Activated CD4-positive, alpha-beta T cell treated with anti-CD3 and anti-CD28 coated beads, Interleukin-2, amount 50 U/mL, for 48 hours (primary cell): Measurements from ENCODE around the gene CAPN13.

ENCODE experiments used
- DNase-seq, 2 experiments: peaks; one replicate each; pipeline ENCODE4 v3.0.0-alpha.2; 2020

Gene CAPN13

DNA sequence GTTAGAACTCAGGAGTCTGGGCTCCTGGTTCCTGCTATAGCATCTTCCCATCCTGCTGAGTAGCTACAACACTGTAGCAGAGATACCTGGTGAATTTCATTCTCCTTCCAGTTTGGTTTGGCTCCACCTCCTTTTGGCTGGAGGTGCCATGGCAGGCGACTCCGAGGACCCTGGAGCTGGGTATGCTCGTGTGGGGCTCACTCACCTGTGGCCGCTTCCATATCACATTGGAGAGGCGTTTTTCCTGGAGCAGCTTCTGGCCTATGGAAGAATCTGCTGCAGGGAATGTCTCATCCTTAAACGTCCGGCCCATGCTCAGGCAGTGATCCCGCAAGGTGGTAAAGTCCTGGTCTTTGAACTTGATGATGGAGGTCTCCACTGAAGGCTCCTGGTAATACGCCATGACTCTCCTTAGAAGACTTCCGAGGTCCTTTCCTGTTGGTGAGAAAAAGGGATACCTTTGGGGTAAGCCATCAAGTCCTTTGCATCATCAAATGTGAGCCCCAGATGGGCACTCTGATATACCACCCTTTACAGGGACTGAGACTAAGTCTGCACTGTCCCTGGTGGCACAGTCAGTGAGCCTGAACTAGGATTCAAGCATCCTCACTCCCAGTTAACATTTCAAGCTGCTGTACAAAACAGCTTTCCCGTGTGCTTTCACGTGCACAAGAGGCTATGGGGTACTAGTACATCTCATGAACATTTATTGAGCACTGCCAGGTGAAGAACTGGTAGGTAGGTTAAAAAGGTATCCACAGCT is 20.1 kb downstream of the CAPN13 start:
- no peak for DNase-seq

DNA sequence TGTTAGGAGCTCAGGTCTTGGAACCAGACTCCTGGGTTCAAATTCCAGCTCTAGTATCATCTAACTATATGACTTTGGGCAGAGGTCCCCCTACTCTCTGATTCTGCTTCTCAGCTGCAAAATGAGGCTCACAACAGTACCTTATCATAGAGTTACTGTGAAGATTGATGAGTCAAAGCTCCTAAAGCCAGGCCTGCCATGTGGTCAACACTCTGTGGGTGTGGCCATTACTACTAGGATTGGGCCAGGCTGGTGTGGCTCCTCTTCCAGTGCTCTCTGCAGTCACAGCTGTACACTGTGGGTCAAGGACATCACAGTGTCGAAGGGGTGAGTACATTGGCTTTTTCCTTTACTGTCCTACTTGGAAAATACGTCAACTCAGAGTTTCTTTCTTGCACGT is 22.6 kb downstream of the CAPN13 start:
- no peak for DNase-seq

DNA sequence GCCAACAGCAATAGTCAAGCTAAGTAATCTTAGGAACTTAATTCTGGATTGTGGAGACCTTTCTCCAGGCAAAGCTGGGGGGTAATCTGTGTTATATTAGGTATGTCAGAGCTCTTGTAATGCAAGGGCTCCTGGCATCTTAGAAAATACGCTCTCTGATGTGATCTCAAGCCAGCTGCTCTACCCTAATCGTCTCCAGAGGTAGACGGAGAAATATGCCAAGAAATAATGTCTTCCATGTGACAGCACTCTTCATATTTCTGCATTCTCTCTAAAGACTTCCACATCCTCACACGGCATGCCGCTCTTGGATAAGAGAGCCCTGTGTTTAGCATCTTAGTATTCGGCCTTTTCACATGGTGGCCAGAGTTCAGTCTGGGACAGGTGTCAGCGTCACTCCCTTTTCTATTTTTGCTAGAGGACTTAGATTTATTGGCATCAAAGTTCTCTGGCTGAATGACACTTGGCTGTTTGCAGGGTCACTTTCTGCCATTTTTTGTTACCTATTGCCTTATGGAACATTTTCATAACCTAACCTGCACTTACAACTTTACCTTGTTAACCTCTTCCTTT is 25.2 kb downstream of the CAPN13 start:
- no peak for DNase-seq

DNA sequence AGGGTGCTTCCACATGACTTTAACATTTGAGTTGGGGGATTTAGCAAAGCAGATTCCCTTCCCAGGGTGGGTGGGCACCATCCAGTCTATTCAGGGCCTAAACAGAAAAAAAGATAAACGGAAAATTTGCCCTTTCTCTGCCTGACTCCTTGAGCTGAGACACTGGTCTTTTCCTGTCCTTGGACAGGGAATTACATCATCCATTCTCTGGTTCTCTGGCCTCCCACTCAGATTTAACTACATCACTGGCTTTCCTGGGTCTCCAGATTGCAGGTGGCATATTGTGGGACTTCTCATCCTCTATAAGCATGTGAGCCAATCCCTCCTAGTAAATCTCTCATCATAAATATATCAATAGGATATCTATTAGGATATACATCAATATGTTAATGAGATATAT is 25.8 kb downstream of the CAPN13 start:
- no peak for DNase-seq

DNA sequence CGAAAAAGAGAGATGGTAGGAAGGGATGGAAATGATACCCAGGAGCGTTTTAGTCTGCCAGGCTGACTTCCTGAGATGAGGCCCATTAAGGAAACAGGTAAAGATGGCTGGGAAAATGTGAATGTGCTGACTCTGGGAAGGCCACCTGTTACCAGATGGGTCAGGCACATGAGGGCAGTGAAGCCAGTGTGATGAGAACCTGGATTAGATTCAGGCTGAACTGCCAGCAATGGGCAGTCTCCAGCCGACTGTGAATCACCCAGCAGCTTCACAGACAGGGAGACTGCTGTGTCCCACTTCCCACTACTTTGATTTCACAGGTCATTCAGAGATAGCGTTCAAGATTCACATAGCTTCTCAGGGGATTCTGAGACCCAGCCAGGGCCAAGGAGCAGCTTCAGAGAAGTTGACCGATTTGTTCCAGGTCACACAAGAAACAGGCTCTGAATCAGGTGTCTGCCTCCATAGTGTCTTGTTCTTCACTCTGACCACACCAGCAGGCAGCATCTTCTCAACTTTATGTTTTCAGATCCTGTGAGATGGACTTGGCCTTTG is 26.4 kb downstream of the CAPN13 start:
- no peak for DNase-seq

DNA sequence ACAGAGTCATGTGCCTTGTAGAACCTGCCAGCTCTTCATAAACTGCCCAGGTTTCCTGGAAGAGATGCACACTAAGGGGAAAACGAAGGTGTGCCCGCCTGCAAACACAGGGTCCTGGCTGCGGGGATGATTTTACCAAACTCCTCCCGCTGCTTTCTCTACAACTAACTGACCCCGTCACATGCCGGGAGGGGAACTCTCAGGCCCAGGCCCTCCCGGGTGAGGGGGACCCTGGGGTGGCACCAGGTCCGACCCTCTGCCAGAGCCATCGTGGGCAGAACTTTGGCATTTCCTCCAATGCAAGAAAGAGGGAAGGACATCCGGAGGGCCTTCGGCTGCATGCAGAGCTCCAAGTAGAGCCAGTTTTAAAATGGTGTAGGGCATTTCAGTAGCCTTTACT is 28.6 kb downstream of the CAPN13 start:
- no peak for DNase-seq

DNA sequence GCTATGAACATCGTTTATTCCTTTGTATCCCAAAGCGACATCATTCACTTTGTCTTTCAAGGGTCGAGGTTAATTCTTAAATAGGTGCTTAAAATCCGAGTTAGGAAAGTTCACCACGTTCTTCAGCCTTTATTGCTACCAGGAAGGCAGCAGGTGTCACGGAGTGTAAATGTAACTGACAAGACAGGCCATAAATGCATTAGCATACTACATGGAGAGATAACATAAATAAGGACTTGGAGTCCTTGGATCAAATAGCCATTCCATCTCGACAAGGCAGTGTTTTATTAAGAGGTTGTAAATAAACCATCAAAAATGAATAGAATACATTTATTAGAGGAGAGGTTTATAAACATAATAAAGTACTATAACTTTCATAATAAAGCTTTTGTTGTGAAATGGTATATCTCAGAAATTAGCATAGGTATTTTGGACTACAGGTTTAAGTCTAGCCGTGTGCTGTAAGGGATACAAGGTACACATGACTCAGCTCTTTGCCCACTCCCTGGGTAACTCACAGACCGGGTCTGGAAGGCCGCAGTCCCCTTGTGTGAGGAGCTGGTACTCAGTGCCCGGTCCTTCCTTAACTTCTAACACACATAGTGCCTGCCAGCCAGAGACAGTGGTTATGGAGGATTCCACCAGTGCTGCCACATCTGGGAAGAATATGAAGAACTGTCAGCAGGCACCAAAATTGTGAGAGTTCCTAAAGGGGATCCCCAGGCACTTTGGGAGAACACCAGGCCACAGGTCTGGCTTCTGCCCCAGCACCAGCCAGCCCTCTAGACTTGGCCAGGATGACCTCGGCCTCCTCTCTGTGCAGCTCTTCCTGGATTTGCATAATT is 29.4 kb downstream of the CAPN13 start:
- no peak for DNase-seq

DNA sequence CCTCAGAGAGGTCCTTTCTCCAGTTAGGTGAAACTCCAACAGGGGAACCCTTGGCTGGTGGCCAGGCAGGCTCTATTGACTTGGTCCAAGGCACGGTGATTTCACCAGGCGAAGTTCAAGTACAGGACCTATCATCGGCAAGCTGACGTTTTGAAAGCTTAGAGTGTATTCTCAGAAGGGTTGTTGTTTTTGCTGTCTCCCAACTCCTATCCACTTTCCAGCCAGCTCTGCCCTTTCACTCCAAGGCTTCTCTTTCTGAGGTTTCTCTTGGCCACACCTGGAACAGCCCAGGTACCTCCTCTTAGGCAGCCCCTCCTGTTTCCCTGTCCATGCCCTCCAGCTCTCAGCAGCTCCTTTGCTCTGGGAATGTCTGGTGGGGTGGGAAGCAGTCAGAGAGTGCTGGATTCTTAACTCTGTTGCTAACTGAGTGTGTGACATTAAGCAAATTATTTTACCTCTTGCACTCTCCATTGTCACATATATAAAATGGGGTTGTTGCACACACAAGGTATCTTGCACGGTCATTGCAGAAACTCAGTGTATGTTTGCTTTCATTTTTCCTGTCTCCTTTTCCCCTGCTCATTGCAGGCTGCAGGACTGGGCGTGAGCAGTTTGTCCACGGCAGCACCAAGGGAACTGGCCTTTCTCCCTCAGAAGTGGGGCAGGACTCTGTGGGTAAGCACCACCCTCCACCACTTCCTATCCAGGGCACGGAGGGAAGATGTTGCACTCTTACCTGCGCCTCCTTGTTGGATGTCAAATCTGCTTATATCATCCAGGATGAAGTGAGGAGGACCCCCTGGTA is 30.2 kb downstream of the CAPN13 start:
- no peak for DNase-seq

DNA sequence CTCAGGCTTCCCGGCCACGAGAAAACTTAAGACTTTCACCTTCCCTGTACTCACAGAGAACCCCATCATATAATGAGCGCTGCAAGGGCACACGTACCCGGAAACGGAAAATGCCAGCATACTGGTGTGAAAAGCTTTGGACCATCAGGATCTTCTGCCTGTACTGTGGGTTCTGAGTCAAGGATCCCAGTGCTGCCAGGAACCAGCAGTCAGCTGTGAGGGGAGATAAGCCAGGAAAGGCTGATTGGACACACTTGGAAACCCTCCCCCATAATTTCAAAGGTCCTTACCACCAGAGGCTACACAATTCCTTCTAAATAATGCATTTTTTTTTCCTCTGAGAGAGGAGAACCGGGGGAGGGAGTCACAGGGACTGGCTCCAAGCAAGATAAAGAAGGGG is 31.4 kb downstream of the CAPN13 start:
- DNase-seq = no peak

DNA sequence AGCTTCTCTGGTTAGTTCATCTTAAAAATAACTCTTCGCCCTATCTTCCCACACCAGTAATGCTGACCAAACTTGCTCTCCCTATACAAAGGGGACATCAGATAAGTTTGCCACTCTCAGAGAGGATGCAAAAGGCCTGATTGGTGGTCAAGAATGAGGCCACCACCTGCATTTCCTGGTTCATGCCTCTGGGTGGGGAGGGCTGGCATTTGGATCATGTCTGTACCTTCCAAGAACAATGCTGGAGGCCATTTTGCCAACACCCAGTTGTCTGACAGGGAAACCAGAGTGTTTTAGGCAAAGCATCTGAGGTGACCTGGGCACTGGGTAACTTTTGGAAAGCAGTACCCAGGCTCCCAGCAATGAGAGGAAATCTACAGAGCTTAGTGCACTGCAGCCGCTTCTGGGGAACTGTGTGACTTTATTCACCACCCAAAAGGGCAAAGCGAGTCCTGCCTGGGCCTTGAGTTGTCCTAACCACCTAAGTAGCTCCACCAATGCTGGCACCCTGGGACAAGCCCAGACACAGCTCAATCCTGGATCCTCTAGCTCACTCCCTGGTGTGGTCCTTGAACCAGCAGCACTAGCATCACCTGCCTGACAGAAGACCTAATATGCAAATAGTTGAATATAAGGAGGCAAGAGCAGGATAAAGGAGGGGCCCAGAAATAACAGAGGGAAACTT is 35.1 kb downstream of the CAPN13 start:
- DNase-seq = no peak

DNA sequence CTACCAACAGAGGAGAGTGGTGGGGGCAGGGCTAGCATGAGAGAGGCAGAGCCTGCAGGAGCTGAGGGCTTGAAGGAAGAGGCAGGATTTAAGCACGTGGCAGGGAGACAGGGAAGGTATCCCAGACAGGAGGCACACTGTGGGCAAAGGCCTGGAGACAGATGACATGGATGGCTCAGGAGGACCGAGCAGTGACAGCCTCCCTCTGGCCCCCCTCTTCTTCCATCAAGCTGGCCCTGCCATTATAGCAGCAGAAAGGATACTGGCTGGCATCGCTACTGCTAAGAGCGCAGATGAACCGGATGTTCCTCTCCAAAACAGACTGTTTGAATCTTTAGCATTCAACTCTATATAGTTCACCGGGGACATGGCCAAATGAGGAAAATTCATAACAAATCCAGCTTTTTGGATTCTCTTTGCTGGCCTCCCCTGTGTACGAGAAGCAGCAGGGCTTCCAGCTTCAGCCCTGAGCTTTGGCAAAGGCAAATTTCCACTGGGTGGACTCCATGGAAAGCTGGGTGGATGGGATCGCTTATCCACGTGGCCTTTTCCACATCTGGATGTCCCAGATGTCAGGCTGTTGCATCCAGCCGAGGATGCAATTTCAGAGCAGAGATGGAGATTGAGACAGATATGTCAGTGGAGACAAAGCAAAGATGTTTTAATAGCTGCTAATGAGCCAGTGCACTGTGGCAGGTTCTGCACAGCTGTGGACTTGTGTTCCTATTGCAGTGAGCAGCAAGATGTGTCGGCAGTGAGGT is 36.2 kb downstream of the CAPN13 start:
- DNase-seq = no peak

DNA sequence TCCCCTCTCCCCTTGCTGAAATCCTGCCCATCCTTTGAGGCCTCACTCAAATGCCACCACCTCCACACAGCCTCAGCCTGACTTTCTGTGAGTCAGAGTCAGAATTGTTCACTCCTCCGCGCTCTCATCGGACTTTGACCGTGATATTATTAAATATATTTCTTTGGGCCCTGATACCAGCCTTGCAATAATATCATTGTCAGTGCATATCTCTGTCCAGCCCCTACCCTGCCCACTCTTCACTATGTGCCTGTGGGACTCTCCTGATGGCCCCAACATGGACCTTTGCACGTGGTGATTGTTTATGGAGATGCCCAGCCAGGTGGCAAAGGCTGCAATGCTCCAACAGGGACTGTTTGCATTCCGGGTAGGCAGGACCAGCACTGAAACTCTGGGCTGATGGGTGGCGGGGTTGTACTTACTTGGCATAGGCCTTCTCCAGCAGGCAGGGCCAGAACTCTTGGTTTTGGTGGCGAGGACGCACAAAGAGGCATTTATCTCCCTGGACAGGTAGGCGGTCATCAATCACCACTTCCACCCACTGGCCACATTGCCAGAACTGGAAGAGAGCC is 37.3 kb downstream of the CAPN13 start:
- DNase-seq = no peak

DNA sequence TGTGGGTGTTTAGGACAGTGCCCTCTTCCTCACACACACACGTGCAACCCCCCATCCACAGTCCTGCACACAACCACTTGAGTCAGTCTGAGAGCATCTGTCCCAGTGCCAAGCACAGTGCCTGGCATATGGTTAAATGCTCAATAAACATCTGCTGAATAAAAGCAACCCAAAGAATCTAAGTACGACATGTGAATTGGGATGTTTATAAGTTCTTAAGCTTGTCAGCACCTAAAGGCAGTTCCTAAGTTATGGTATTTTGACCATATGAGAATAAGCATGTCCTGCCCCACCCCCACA is 37.8 kb downstream of the CAPN13 start:
- no peak for DNase-seq

DNA sequence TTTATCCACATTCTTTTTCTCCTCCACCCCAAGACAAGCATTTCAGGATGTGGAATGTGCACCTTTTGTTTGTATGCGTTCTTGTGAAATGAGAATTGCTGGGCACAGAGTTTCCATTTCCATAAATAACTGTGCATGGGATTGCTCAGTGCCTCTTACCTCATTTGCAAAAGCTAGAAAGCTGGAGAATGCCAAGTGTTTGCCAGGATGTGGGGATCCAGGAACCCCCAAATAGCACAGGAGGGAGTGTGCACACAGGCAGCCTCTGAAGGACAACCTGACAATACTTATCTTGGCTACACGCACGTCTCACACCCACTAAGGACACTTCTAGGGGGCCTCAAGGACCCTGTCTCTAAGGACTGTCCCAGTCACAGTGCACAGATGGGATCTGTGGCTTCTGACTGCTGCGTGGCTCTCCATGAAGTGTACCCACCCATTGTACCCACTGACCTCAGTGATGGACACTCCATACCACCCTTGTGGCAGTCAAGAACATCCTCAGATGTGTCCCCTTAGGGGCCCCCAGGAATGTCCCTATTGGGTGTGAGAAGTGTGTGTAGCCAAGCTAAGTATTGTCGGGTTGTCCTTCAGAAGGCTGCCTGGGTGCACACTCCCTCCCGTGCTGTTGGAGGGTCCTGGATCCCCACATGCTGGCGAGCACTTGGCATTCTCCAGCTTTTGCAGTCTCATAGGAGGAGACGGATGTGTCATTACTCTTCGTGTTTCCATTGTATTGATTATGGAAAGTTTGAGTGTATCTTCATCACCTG is 38.4 kb downstream of the CAPN13 start:
- DNase-seq = no peak

DNA sequence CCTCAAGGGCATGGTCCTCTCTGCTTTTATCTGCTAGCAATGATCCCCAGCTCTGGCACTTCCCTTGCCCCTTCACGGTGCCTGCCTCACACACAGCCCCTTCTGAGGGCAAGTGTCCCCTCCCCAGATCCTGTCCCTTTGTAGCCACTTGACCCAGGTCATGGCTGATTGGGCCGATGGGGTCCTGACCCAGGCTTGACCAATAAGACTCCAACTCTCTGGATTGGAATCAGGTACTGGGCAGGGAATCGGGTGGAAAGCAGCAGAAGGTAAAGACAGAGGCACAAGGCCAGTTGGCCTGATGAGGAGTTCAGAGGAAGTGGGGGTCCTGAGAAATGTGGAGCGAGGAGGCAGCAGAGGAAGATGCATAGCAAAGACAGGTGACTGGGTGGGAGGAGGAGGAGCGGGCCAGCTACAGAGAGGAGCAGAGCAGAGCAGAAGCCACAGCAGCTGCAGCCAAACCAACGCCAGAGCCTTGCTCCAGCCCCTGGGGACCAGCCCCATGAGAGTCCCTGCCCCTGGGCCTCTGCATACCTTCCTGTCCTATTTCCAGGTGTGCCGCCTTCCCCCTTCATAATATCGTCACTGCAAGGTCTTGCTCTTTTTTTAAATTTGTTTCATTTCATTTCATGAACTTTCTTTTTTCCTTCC is 39.1 kb downstream of the CAPN13 start:
- DNase-seq = no peak

DNA sequence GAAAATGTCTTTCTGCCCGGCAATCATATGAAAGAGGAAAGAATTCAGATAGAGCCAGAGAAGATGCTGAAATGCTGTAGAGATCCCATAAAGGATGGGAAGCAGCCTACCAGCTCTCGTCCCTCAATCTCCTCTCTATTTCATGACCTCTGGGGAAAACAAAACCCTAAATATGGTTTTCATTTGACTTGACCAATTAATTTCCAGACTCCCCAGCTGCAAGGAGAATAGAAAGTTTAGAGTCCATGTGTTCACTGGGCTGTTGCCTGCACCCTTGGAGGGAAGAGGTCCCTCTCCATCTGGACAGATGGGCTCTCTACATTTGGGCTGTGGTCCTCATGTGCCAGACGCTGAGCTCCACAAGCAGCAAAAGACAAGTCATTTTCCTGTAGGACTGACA is 40.6 kb downstream of the CAPN13 start:
- no peak for DNase-seq

DNA sequence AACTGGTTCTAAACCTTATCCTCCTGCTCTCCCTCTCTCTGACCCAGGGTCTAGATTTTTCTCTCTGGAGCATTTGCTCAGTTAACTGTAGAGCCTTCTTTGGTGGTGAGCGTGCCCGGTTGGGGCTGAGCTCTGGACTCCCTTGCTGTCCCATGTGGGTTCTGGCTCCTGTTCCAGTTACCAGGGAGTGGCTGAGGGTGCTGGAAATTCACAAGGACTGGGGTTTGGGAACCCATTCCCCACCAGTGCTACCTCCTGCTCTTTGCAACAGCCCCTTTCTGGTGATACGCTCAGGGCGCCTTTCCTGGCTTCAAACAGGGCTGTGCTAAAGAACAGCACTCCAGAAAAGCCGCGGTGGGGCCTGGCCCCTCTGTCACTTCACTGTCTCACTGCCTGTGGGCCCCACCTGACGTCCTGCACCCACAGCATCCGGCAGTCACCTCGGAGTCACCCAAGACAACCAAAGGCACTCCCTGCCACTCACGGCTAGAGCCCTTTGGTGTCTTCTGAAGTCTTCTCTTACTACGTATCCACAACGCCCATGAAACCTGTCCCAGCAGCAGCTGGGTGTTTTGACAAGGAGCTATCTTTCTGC is 41.3 kb downstream of the CAPN13 start:
- DNase-seq = no peak

DNA sequence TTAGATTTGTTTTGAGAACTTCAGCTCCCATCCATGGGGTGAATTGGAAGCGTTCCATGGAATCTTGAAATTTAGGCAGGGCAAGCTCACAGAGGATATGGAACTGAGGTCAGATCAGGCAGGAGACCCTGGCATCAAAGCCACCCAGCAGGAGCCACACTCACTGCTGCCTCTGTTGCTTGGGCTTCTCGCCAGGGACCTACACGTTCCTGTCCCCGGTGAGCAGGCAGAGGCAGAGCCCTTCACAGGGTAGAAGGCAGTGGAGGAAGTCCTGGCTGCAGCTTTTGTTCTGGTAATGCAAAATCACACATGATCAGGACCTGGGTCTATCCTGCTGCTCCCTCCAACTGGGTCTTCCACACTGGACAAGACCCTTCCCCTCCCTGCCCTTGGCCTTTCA is 42.1 kb downstream of the CAPN13 start:
- DNase-seq = no peak

DNA sequence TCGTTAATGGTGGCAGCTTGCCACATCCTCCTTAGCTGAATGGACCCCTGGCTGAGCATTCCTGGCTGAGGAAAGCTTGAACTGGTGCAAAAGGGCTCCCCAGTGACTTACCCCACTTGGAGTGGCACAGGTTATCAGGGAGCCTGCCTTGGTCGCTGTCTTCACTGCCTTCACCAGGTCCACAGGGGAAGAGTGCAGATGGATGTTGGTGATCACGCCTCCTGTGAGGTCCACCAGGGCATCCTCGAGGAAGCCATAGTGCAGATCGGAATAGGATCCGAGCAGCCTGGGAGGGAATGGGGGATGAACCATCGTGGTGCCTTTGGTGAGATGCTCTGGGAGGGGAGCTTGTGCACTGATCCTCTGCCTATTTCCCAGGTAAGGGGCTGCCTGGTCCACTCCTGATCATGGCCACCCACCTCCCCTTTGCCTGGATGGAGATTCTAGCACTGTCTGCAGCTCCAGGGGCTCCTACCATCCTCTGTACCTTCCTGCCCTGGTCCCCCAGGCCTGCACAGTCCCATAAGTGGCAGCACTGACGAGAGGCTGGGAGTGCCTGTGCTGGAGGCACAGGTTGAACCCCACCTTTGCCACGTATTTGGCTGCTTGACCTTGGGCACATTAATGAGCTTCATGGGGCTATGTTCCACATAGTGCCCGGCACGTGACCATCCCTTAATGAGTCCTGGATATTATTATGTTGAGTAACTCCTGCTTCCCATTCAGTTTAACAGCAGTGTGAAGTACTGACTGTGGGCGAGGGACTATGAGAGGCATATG is 43.0 kb downstream of the CAPN13 start:
- DNase-seq = no peak
